Bronchial epithelial cell (primary cell): ENCODE measurements around the gene ATAD2B. TPM values are rescaled to one million over a fixed set of nuclear protein-coding genes. Genes with fewer than 3 reads are reported as not detected.
"Not testable (repeated sequence)": the region's sequence is repeated elsewhere in the genome, so short reads cannot be mapped to it uniquely, and the experiment has no call there.

Experiments
- DNase-seq: peaks from one replicate; pipeline ENCODE4 v3.0.0-alpha.2; 2010; ENCODE audit warnings: low read depth
- FAIRE-seq: peaks from 2 replicates; lab custom pipeline; 2011; peaks lifted over from hg19 to GRCh38; lab: Jason Lieb, UNC
- H3K27me3 ChIP-seq: 2 replicates; pipeline ENCODE4 v1.5.1; 2011; ENCODE audit warnings: low read length; ENCODE audit not compliant: control insufficient read depth, insufficient read depth
- H3K36me3 ChIP-seq: 2 replicates; pipeline ENCODE4 v1.5.1; 2011; ENCODE audit warnings: low read length; ENCODE audit not compliant: control insufficient read depth, insufficient read depth
- H3K4me3 ChIP-seq: 2 replicates; pipeline ENCODE4 v1.5.1; 2011; ENCODE audit warnings: mild to moderate bottlenecking, low read depth, low read length, control low read depth
- total RNA-seq: library from RNA; depleted of rRNA; stranded (reverse); fragments of >200 nt; gene quantifications from 2 replicates; pipeline ENCODE4 v1.2.1, GENCODE V29; 2014
- TF ChIP-seq, protein P1 (sequence below): IDR thresholded peaks from 2 replicates; pipeline ENCODE4 v1.5.1; 2011; ENCODE audit warnings: mild to moderate bottlenecking, moderate library complexity, low read length, control low read depth, inconsistent platforms; ENCODE audit not compliant: insufficient read depth, severe bottlenecking

ATAD2B gene
- total RNA-seq, result 8.7 and 11.8 TPM in 2 replicates

DNA sequence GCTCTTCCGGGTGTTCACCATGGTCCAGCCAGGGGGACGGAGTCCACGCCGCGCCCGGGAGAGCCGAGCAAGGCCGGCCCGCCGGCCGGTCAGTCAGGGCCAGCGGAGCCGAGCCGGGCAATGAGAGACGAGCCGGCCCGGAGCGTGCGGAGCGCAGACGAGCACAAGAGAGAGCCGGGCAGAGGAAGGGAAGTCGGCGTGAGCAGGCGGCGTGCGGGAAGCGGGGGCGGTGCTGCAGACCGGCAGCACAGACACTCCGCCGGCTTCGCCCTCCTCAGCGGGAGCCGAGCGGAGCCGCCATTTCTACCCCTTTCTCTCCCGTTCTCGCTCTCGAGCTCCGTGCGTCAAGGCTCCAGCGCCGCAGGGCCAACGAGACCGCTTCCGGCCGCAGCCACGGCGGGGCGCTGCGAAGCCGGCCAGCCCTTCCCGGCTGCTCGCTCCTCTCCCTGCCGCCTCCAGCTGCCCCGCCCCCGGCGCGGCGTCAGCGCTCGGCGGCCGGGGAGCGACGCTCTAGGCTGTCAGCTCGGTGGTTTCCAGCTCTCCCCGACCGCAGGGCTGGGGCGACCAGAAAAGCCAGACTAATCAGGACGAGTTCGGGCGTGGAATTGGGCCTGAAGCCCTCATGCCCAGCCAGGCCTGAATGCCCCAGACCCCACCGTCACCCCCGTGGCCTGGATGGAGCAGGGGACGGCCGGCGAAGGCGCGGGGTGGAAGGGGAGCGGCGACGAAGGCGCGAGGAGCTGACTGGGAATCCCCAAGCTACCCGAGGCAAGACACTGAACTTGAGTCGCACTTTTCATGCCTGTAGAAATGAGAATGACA is at the start of gene ATAD2B:
TSS of gene ATAD2B (minus strand) at position 374 of the 822 bp plus-strand sequence. CDS start at position 21, 353 bp downstream.
- TF ChIP-seq, protein P1, sequence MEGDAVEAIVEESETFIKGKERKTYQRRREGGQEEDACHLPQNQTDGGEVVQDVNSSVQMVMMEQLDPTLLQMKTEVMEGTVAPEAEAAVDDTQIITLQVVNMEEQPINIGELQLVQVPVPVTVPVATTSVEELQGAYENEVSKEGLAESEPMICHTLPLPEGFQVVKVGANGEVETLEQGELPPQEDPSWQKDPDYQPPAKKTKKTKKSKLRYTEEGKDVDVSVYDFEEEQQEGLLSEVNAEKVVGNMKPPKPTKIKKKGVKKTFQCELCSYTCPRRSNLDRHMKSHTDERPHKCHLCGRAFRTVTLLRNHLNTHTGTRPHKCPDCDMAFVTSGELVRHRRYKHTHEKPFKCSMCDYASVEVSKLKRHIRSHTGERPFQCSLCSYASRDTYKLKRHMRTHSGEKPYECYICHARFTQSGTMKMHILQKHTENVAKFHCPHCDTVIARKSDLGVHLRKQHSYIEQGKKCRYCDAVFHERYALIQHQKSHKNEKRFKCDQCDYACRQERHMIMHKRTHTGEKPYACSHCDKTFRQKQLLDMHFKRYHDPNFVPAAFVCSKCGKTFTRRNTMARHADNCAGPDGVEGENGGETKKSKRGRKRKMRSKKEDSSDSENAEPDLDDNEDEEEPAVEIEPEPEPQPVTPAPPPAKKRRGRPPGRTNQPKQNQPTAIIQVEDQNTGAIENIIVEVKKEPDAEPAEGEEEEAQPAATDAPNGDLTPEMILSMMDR, result peak; percentile 92
- no peak for FAIRE-seq
- DNase-seq, result peak; percentile 88
- peaks cover 2% of the 10 kb centered on the region for H3K36me3 ChIP-seq
- peak within 1 kb of the TSS; percentile 97 for H3K4me3 ChIP-seq
- H3K27me3 ChIP-seq, result no peaks in the 10 kb centered on the region

DNA sequence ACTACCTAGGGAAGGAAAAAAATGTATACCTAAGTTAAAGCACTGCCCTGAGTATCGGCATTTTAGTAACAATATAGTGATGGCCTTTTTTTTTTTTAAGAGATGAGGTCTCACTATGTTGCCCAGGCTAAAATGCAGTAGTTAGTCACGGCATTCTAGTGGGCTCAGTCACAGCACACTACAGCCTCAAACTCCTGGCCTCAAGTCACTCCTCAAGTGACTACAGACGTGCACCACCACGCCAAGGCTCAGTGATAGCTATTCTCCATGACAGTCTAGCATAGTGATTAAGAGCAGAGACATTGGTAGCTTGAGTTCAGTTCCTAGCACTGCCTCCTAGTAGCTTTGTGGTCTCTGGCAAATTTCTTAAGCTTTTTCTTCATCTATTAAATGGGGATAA is 40.9 kb upstream of the ATAD2B start:
- no peaks in the 10 kb centered on the region for H3K27me3 ChIP-seq
- TF ChIP-seq, protein P1, result no peak
- H3K4me3 ChIP-seq, result no peak overlapping the region
- DNase-seq (no peak), FAIRE-seq (no peak)
- peaks cover 1% of the 10 kb centered on the region for H3K36me3 ChIP-seq

DNA sequence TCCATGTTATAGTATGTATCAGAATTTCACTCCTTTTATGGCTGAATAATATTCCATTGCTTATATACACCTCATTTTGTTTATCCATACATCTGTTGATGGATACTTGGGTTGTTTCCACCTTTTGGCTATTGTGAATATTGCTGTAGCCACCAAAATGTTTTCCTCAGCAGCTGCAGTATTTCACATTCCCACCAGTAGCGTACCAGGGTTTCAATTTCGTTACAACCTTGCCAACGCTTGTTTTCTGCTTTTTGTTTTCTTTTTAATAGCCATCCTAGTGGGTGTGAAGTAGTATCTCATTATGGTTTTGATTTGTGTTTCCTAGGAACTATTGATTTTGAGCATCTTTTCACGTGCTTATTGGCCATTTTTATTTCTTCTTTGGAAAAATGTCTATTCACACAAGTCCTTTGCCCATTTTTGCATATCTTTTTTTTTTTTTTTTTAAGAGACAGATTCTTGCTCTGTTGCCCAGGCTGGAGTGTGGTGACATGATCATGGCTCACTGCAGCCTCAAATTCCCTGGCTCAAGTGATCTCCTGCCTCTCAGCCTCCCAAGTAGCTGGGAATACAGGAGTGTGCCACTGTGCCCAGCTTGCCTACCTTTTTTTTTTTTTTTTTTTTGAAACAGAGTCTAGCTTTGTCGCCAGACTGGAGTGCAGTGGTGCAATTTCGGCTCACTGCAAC is 27.5 kb upstream of the ATAD2B start:
- DNase-seq (no peak), FAIRE-seq (no peak)
- H3K27me3 ChIP-seq, result no peaks in the 10 kb centered on the region
- H3K4me3 ChIP-seq, result no peak overlapping the region
- no peaks in the 10 kb centered on the region for H3K36me3 ChIP-seq
- TF ChIP-seq, protein P1, result no peak

DNA sequence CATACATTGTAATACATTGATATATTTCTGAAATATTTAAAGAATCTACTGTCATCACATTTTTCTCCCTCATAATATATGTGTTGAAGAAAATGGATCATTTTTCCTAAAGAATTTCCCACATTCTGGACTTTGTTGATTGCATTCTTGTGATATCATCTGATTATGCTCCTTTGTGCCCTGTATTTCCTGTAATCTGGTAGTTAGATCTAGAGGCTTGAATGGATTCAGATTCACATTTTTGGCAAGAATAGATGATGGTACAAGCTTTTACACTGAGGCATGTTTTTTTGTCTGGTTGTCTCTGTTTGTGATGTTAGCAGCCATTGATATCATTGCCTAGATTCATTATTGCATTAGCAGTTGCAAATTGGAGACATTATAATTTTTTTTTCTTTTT is 26.7 kb upstream of the ATAD2B start:
- no peaks in the 10 kb centered on the region for H3K36me3 ChIP-seq
- H3K27me3 ChIP-seq, result no peaks in the 10 kb centered on the region
- TF ChIP-seq, protein P1, result no peak
- no peak for FAIRE-seq
- no peak overlapping the region for H3K4me3 ChIP-seq
- DNase-seq, result no peak

DNA sequence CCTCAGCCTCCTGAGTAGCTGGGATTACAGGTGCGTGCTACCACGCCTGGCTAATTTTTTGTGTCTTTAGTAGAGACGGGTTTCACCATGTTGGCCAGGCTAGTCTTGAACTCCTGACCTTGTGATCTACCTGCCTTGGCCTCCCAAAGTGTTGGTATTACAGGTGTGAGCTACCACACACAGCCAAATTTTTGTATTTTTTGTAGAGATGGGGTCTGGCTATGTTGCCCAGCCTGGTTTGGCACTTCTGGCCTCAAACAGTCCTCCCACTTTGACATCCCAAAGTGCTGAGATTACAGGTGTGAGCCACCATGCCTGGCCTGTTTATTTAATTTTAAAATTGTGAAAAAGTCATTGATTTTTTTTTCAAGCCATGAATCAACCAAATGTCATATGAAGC is 25.6 kb upstream of the ATAD2B start:
- FAIRE-seq, H3K27me3 ChIP-seq, H3K36me3 ChIP-seq, DNase-seq, H3K4me3 ChIP-seq: not testable (repeated sequence)

DNA sequence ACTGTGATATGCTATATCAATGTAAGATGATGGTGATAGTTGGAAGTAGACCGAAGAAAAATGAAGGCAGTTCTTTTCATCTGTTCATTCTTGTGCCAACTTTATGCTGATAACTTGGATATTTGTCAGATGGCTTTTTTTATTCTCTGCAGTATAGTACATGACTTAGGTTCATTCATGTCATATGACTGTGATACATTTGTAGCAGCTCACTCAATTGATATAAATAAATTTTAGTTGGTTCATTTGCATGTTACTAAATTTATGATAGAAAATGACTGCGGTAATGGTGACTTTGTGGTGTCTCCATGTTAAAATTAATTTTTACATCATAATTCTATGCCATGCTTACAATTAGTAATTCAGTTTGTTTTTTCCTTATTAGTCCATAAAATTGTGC is 20.4 kb upstream of the ATAD2B start:
- no peaks in the 10 kb centered on the region for H3K36me3 ChIP-seq
- FAIRE-seq (no peak), DNase-seq (no peak)
- no peak overlapping the region for H3K4me3 ChIP-seq
- H3K27me3 ChIP-seq, result no peaks in the 10 kb centered on the region
- TF ChIP-seq, protein P1, result no peak
